Measurements from ENCODE around the gene EWSR1.
A peak's percentile ranks its signal among the peaks of the same experiment; 100 is the strongest.

The EWSR1 gene

GRCh38 chr22:29320546-29320945 is 52.5 kb downstream of the EWSR1 start:
- peak; percentile 90 for FAIRE-seq

GRCh38 chr22:29323641-29324040 is 55.6 kb downstream of the EWSR1 start:
- no peak for FAIRE-seq

GRCh38 chr22:29325356-29325755 is 57.3 kb downstream of the EWSR1 start:
- no peak for FAIRE-seq

- FAIRE-seq = no peak
Observed at GRCh38 chr22:29325785-29326315, 57.8 kb downstream of the EWSR1 start.

- FAIRE-seq = no peak
Observed at GRCh38 chr22:29326481-29326880, 58.4 kb downstream of the EWSR1 start.

- FAIRE-seq = no peak
Observed at GRCh38 chr22:29327089-29327764, 59.2 kb downstream of the EWSR1 start.

GRCh38 chr22:29328055-29328454 is 60.0 kb downstream of the EWSR1 start:
- no peak for FAIRE-seq

- no peak for FAIRE-seq
Observed at GRCh38 chr22:29328566-29329500, 60.8 kb downstream of the EWSR1 start.

- no peak for FAIRE-seq
Observed at GRCh38 chr22:29329581-29329980, 61.5 kb downstream of the EWSR1 start.

- no peak for FAIRE-seq
Observed at GRCh38 chr22:29330291-29330690, 62.2 kb downstream of the EWSR1 start.

GRCh38 chr22:29330753-29331152 is 62.7 kb downstream of the EWSR1 start:
- no peak for FAIRE-seq

- FAIRE-seq = no peak
Observed at GRCh38 chr22:29331213-29331612, 63.1 kb downstream of the EWSR1 start.

- no peak for FAIRE-seq
Observed at GRCh38 chr22:29331658-29332300, 63.7 kb downstream of the EWSR1 start.

GRCh38 chr22:29332886-29333496 is 64.9 kb downstream of the EWSR1 start:
- FAIRE-seq = no peak

GRCh38 chr22:29334148-29334547 is 66.1 kb downstream of the EWSR1 start:
- FAIRE-seq = no peak

- no peak for FAIRE-seq
Observed at GRCh38 chr22:29334696-29335344, 66.8 kb downstream of the EWSR1 start.

GRCh38 chr22:29335656-29336055 is 67.6 kb downstream of the EWSR1 start:
- no peak for FAIRE-seq

- FAIRE-seq = no peak
Observed at GRCh38 chr22:29336751-29337490, 68.9 kb downstream of the EWSR1 start.

- FAIRE-seq = no peak
Observed at GRCh38 chr22:29337631-29338284, 69.7 kb downstream of the EWSR1 start.

- no peak for FAIRE-seq
Observed at GRCh38 chr22:29338398-29338797, 70.3 kb downstream of the EWSR1 start.
